ENCODE results near the gene GOLGA2. TPM values are rescaled to one million over a fixed set of nuclear protein-coding genes. Genes with fewer than 3 reads are reported as not detected.

Gene GOLGA2
- total RNA-seq, 1 donor from 2014 or later = 138 TPM

DNA sequence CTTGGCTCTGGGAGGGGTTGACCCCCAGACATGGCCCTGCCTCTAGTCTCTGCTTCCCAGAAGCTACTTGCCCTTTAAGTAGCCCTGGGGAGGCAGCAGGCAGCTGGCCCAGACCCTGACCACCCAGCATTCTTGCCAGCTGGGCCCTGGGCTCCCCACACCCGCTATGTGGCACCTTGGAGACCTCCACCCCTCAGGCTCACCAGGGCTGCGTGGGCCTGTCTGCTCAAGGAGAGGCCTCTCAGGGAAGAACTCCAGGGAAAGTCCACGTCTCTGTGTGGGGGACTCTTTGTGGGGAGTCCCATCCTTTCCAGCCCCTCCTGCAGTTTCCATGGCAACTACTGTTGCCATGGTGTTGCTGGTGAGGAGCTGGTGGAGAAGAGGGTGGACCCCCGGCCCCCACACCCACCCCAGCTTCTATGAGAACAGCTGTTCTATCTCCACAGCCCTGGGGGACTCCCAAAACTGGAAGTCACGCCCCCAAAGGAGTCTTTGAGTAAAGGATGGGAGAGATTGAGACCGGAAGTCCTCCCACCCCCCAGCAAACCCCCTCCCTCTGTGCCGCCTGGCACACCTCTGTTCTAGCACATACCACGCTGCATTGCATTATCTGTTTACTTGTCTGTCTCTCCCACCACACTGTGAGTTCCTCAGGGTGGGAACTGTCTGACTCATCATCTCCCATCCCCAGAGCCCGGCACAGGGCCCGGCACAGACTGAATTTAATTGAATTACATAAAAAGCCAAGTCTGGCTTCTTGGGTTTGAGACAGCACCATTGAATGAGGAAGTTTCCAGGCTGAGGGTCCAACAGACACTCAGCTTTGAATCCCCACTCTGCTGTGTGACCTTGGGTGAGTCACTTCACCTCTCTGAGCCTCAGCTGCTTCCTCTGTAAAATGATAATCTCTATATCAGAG lies 60.1 kb downstream of the GOLGA2 start:
- no peak for DNase-seq (ENCODE audit: extremely low read depth, low read depth, low spot score)

DNA sequence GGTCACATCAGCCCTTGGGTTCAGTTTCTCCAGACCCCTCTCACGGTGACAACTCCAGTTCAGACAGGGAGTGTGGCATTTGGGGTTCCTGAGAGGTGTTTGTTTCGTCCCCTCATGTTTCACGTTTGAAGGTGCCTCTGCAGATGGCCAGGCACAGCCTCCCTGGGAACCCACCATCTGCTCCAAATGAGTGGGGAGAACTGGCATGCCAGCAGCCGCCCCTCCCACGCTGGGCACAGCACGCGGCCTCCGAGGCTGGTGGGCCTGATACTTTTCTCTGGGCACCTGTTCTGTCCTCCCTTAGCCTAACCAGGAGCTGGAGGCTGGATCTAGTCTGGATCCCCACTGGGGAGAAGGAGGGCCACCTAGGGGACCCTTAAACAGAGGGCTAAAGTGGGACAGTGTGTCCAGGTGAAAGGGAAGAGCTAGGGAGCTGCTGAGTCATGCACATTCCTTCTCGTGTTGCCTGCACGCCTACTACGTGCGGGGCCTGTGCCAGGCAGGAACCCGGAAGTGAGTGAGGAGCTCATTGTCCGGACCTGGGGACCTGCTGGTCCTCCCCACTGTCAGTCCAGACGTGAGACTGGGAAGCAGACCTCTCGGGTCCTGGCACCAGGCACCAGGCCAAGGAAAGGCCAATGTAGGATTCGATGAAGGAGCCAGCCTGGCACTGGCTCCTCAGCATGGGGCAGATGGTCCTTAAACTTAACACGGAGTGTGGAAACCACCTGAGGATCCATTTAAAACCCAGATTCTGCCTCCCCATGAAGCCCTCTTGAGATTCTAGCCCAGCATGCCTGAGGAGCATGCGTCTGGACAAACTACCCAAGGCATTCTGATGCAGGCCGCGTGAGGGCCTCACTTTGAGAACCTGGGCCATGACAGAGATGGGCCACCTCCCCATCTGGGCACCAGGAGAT lies 61.0 kb downstream of the GOLGA2 start:
- DNase-seq (ENCODE audit: extremely low read depth, low read depth, low spot score) = no peak

DNA sequence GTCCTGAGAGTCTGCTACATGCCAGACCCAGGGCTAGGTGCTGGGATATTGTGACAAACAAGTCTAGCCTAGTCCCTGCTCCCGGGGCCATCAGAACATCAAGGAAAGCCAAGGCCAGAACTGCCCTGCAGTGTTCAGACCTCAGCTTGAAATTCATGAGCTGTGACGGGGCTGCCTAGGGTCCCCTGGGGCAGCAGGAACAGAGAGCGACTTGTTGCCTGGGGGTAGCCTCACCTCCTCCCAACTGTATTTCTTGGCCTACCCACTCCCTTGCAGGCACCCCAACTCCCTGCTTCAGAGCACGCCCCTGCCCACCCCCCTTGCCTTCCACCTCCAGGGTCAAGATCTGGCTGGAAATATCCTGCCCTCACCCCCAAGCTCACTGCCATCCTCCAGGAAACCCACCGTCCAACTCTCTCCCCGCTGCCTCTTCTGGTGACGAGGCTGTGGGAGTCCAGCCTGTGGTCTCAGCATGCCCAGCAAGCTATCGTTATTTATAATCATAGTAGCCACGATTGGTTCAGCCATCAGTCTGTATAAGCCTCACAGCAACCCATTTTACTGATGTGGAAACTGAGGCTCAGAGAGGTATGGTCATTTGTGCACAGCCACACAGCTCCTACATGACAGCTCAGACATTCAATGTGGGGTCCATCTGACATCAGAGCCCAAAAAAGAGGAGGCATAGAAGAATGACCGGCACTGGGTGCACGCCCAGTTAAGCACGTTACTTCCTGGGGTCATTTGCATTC lies 61.9 kb downstream of the GOLGA2 start:
- DNase-seq (ENCODE audit: extremely low read depth, low read depth, low spot score) = no peak

DNA sequence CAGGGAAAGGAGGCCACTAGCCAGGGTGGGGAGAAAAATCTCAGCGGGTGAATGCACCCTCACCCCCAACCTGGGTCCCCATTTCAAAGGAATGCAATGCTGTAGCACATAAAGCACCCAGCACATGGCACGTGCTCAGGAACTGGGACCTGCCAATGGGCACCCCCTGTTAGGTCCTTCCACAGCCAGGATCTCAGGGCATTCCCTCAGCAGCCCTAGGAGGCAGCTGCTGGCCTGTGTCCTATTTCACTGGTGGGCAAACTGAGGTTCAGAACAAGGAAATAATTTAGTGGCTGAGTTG lies 63.9 kb downstream of the GOLGA2 start:
- no peak for DNase-seq (ENCODE audit: extremely low read depth, low read depth, low spot score)

DNA sequence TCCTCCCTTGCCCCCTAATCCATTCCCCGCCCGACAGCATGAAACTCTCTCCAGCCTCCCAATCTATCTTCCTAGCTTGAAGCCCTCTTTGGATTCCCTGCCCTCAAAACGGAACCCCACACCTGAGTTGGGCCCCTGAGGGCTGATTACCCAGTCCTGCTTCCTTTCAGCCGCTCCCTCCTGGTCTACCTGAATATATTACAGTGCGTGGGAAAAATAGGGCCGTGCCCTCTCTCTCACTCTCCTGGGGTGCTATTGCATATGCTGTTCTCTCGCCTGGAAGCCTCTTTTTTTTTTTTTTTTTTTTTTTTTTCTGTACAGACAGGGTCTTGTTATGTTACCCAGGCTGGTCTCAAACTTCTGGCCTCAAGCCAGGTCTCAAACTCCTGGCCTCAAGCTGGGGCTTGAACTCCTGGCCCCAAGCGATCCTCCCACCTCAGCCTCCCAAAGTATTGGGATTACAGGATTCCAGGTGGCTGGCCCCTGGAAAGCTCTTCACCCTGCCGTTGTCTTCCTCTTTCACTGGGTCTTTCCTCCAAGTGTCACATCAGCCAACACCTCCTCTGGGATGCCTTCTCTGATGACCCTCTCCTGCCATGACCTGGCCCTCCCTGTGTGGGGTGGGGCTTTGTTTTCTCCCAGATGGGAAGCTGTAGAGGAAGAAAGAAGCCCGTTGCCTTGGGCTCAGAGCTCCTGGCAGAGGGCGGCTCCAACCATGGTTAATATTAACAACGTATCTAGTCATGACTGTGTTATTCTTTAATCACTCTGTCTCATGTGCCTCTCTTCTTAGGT lies 64.4 kb downstream of the GOLGA2 start:
- DNase-seq (ENCODE audit: extremely low read depth, low read depth, low spot score) = no peak

DNA sequence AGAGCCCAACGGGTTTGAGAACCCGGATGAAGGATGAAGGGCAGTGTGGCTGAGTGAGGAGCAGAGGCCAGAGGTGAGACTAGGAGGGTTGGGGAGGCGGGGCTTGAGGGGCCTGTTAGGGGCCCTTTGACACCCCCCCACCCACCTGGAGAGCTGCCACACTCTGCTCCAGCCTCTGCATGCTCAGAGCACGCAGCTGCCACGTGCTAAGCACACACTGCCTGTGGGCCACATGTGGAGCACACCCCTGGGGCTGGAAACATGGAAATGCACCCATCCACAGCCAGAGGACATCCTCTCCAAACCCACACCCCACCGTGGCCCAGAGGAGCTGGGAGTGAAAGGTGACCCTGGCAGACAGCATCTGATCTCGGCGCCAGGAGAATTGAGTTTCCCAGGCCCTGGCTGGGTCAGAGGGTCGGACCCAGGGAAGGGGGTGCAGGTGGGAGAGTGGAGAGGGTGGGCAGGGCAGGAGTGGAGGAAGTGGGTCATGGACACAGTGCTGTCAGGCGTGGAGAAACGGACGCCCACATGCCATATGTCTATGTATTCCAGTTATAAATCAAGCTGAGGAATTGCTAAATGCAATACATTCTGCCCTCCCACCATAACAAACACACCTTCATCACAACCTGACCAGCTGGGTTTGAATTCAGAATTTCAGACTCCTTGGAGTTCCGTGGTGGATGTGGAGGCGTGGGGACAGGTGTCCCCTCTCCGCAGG lies 66.7 kb downstream of the GOLGA2 start:
- no peak for DNase-seq (ENCODE audit: extremely low read depth, low read depth, low spot score)

DNA sequence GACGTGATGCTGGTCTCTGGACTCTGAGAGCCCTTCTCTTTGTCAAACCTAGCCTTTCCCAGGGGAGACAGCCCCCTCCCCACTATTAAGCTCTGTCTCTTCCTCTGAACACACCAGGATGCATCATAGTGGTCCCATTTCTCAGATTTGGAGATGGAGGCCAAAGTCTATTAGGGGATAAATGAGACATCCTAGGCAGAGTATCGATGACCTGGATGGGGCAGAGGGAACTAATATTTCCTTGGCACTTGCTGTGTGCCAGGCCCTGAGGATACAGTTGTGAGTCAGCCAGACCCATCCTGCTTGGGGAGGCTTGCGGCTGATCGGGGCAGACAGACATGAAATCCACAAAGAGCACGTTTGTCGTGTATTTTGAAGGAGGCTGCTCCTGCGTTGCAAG lies 67.4 kb downstream of the GOLGA2 start:
- DNase-seq (ENCODE audit: extremely low read depth, low read depth, low spot score) = no peak

DNA sequence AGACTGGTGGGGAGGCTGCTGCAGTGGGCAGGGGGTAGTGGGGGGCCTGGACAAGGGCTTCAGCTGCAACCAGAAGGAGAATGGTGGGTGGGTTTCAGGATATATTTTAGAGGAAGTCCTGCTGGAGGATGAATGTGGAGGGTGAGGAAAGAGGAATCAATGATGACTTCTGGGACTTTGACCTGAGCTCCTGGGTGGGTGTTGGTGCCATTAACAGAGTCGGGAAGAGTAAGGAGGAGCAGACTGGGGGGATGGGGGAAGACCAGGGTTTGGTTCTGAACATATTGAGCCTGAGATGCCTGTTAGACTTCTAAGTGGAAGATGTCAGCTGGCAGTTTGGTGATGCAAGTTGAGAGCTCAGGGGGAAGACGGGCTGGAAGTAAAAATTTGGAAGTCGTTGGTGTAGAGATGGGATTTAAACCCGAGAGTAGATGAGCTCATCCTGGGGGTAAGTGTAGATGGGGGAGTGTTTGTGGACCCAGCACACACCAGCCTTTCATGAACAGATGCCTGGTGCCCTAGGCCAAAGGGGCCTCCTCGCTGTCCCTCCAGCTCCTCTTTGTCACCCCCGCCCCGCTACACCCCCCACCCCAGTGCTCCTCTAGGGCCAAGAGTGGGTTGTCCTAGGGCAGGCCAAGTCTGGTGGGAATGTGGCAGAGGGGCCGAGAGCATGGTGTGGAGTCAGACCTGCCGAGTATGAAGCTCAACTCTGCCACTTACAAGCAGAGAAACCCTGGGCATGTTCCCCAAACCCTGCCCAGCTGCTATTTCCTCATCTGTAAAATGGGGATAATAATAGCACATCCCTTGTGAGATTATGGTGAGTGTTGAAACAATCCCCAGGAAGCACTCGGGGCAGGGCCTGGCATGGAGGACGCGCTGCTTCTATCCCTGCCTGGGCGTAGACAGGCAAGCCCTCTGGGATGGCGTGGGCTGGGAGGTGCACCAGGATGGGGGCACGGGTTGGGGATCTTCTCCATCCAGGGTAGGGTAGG lies 68.6 kb downstream of the GOLGA2 start:
- no peak for DNase-seq (ENCODE audit: extremely low read depth, low read depth, low spot score)

DNA sequence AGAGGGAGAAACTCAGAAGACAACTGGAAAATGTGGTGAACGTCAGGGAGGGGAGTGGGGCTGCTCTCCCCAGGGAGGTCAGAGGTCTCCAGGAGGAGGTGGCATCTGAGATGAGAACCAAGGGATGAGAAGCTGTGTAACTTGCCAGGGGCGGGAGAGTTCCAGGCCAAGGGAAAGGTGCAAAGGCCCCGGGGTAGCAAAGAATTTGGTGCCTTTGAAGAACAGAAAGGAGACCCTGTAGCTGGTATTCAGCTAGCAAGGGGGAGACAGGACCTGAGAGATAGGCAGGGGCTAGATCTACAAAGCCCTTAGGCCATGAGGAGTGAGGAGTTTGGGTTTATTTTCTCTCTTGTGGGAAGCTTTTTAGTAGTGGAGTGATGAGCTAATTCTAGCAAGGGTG lies 69.3 kb downstream of the GOLGA2 start:
- no peak for DNase-seq (ENCODE audit: extremely low read depth, low read depth, low spot score)

Other genes starting within 250 kb of the GOLGA2 start
- gene NAIF1, start 208.7 kb downstream of the GOLGA2 start, total RNA-seq = 6.8 and 8.4 TPM in 2 replicates
- gene SLC25A25, start 207.8 kb downstream of the GOLGA2 start, total RNA-seq = 16.1 and 24.1 TPM in 2 replicates
- gene PTGES2, start 148.3 kb downstream of the GOLGA2 start, total RNA-seq = 63.4 and 68.6 TPM in 2 replicates
- gene LCN2, start 126.6 kb downstream of the GOLGA2 start, total RNA-seq = not detected in 2 replicates
- 274 and 308 TPM in 2 replicates for gene BBLN, start 115.7 kb downstream of the GOLGA2 start, total RNA-seq
- 68.1 and 69.4 TPM in 2 replicates for gene CIZ1, start 84.4 kb downstream of the GOLGA2 start, total RNA-seq
- 2.7 and 7.9 TPM in 2 replicates for gene DNM1, start 72.6 kb downstream of the GOLGA2 start, total RNA-seq
- 28.4 and 37.8 TPM in 2 replicates for gene SWI5, start 269 bp upstream of the GOLGA2 start, total RNA-seq
- gene TRUB2, start 46.4 kb upstream of the GOLGA2 start, total RNA-seq = 11.3 and 13.5 TPM in 2 replicates
- gene COQ4, start 46.8 kb upstream of the GOLGA2 start, total RNA-seq = 50.3 and 56.0 TPM in 2 replicates
- gene SLC27A4, start 64.5 kb upstream of the GOLGA2 start, total RNA-seq = 42.7 and 45.1 TPM in 2 replicates
- gene URM1, start 95.4 kb upstream of the GOLGA2 start, total RNA-seq = 41.9 and 45.1 TPM in 2 replicates
- 56.8 and 81.3 TPM in 2 replicates for gene CERCAM, start 144.8 kb upstream of the GOLGA2 start, total RNA-seq
- 19.8 and 36.9 TPM in 2 replicates for gene ODF2, start 180.0 kb upstream of the GOLGA2 start, total RNA-seq
- gene GLE1, start 228.7 kb upstream of the GOLGA2 start, total RNA-seq = 14.4 and 21.6 TPM in 2 replicates

Data from glomerular endothelial cell (primary cell).